Fibroblast of lung (primary cell): ENCODE measurements around the gene PRUNE2. TPM values are rescaled to one million over a fixed set of nuclear protein-coding genes. Genes with fewer than 3 reads are reported as not detected.

Experiments used
- DNase-seq, 2 donors: peaks; one replicate each; pipeline versions ENCODE4 v3.0.0 to v3.0.0-alpha.2; 2010; ENCODE audit warnings: low read depth in 2 of 2
- H2AFZ ChIP-seq: 2 replicates; pipeline ENCODE4 v1.5.1; 2012; ENCODE audit warnings: low read length, control low read depth, inconsistent platforms
- H3K27ac ChIP-seq: 2 replicates; pipeline ENCODE4 v1.5.1; 2011; ENCODE audit warnings: low read length, control low read depth; ENCODE audit not compliant: insufficient read depth
- H3K27me3 ChIP-seq: 2 replicates; pipeline ENCODE4 v1.5.1; 2011; ENCODE audit warnings: mild to moderate bottlenecking, low read length; ENCODE audit not compliant: control insufficient read depth, insufficient read depth
- H3K36me3 ChIP-seq: 2 replicates; pipeline ENCODE4 v1.5.1; 2011; ENCODE audit warnings: low read length; ENCODE audit not compliant: control insufficient read depth, insufficient read depth
- H3K4me1 ChIP-seq: 2 replicates; pipeline ENCODE4 v1.5.1; 2011; ENCODE audit warnings: low read length; ENCODE audit not compliant: control insufficient read depth, insufficient read depth; ENCODE audit errors: extremely low read depth
- H3K4me2 ChIP-seq: 2 replicates; pipeline ENCODE4 v1.5.1; 2011; ENCODE audit warnings: low read length, control low read depth; ENCODE audit not compliant: insufficient read depth; ENCODE audit errors: extremely low read depth
- H3K4me3 ChIP-seq, 4 experiments: fragments of 200-600 bp in 1 of 4; sonication (generic) in 1 of 4; replicated peaks in 1 of 4; 2 replicates each; pipeline ENCODE4 v1.5.1; 2011 to 2016; ENCODE audit warnings: low read length in 4 of 4, low read depth in 3 of 4, mild to moderate bottlenecking in 3 of 4, control low read depth in 2 of 4, inconsistent platforms in 1 of 4, mixed read lengths in 1 of 4; ENCODE audit not compliant: insufficient read depth in 1 of 4; ENCODE audit errors: control extremely low read depth in 1 of 4
- H3K79me2 ChIP-seq: 2 replicates; pipeline ENCODE4 v1.5.1; 2012; ENCODE audit warnings: mild to moderate bottlenecking, low read length, inconsistent platforms; ENCODE audit not compliant: control insufficient read depth, insufficient read depth
- H3K9ac ChIP-seq: 2 replicates; pipeline ENCODE4 v1.5.1; 2011; ENCODE audit warnings: mild to moderate bottlenecking, low read length, control low read depth; ENCODE audit not compliant: insufficient read depth
- H3K9me3 ChIP-seq: 2 replicates; pipeline ENCODE4 v1.5.1; 2012; ENCODE audit warnings: low read depth, low read length; ENCODE audit not compliant: control insufficient read depth, insufficient read depth
- H4K20me1 ChIP-seq: 2 replicates; pipeline ENCODE4 v1.5.1; 2011; ENCODE audit warnings: low read length; ENCODE audit not compliant: control insufficient read depth, insufficient read depth; ENCODE audit errors: extremely low read depth
- CTCF ChIP-seq, 2 donors: IDR thresholded peaks in 1 of 2; conservative IDR thresholded peaks in 1 of 2; 1 replicate in 1 of 2; 2 replicates in 1 of 2; pipeline ENCODE4 v1.5.1; 2011 to 2012; ENCODE audit warnings: low read length in 2 of 2, control low read depth in 1 of 2, inconsistent platforms in 1 of 2, low read depth in 1 of 2, mild to moderate bottlenecking in 1 of 2
- EZH2 ChIP-seq: IDR thresholded peaks from 2 replicates; pipeline ENCODE4 v1.5.1; 2012; ENCODE audit warnings: low read length, control low read depth, mild to moderate bottlenecking; ENCODE audit errors: missing control alignments
- polyA plus RNA-seq, 2 donors: library from polyadenylated mRNA; depleted of rRNA in 1 of 2; stranded (reverse) in 1 of 2; unstranded in 1 of 2; fragments of >200 nt; gene quantifications; 2 replicates each; pipeline ENCODE4 v1.2.1, GENCODE V29; 2011 to 2012; ENCODE audit warnings: missing spikeins in 1 of 2
- total RNA-seq: library from RNA; depleted of rRNA; stranded (reverse); fragments of >200 nt; gene quantifications from 2 replicates; pipeline ENCODE4 v1.2.1, GENCODE V29; 2014

PRUNE2 gene
- total and polyA plus RNA-seq, 2 donors (not counting 1 experiment from before 2014, with no cell fraction given): 5.4 to 95.6 TPM

GRCh38 chr9:76868897-76869296, 37.0 kb downstream of the PRUNE2 start:
- Histone ChIP-seq H3K36me3 (no peaks in the 10 kb centered on the region), H3K4me1 (peaks cover 9% of the 10 kb centered on the region), H3K27ac (no peak overlapping the region), H3K27me3 (no peaks in the 10 kb centered on the region), H3K9me3 (no peaks in the 10 kb centered on the region), H3K4me2 (no peak overlapping the region), H3K9ac (no peak overlapping the region), H3K4me3 (no peak overlapping the region), H2AFZ (no peak overlapping the region), H3K79me2 (no peaks in the 10 kb centered on the region), H4K20me1 (no peaks in the 10 kb centered on the region)
- DNase-seq: peak in 1 of 2 donors; percentile 62
- TF ChIP-seq EZH2: no peak

GRCh38 chr9:76866689-76867088, 39.2 kb downstream of the PRUNE2 start:
- DNase-seq: peak; percentile 79 to 96
- Histone ChIP-seq H3K79me2 (no peaks in the 10 kb centered on the region), H3K4me2 (peak overlapping the region; percentile 32), H3K27ac (peak overlapping the region; percentile 81), H2AFZ (peak overlapping the region; percentile 79), H3K9ac (no peak overlapping the region), H3K4me3 (no peak overlapping the region), H3K36me3 (no peaks in the 10 kb centered on the region), H3K9me3 (no peaks in the 10 kb centered on the region), H4K20me1 (no peaks in the 10 kb centered on the region), H3K27me3 (no peaks in the 10 kb centered on the region), H3K4me1 (peaks cover 6% of the 10 kb centered on the region)
- TF ChIP-seq CTCF (conservative IDR thresholded peaks at IDR 0.05 in 1 of 2, IDR thresholded peaks at IDR 0.05 in 1 of 2; ENCODE audit: low read depth in 1 of 2, low read length in 2 of 2) (no peak), EZH2 (no peak)

- no peak for TF ChIP-seq EZH2
- TF ChIP-seq CTCF (conservative IDR thresholded peaks at IDR 0.05 in 1 of 2, IDR thresholded peaks at IDR 0.05 in 1 of 2; ENCODE audit: low read depth in 1 of 2, low read length in 2 of 2): no peak
- H3K9ac ChIP-seq: no peak overlapping the region
- H3K36me3 ChIP-seq: no peaks in the 10 kb centered on the region
- H3K4me2 ChIP-seq: no peak overlapping the region
- H3K4me1 ChIP-seq: peaks cover 6% of the 10 kb centered on the region
- no peaks in the 10 kb centered on the region for H3K27me3 ChIP-seq
- H3K9me3 ChIP-seq: no peaks in the 10 kb centered on the region
- no peak for DNase-seq
- no peaks in the 10 kb centered on the region for H4K20me1 ChIP-seq
- H3K4me3 ChIP-seq: no peak overlapping the region
- no peak overlapping the region for H2AFZ ChIP-seq
- H3K79me2 ChIP-seq: no peaks in the 10 kb centered on the region
- H3K27ac ChIP-seq: no peak overlapping the region
These were observed 42.1 kb downstream of the PRUNE2 start for GRCh38 chr9:76863832-76864231.
